BJ (cell line): ENCODE results near the gene DDIT3. TPM values are rescaled to one million over a fixed set of nuclear protein-coding genes. Genes with fewer than 3 reads are reported as not detected.

Experiments
- CTCF ChIA-PET: fragments of 350-600 bp; formaldehyde crosslinking; extraction: SDS; loops from one replicate; lab custom pipeline; 2021; ENCODE audit warnings: antibody characterized with exemption, inconsistent platforms; lab: Yijun Ruan, JAX
- POLR2A ChIA-PET: fragments of 300-600 bp; sonication (Branson Sonifier 250); formaldehyde crosslinking; extraction: SDS; loops from one replicate; lab custom pipeline; 2021; ENCODE audit warnings: antibody characterized with exemption; lab: Charles Lee
- DNase-seq: peaks from one replicate; pipeline ENCODE4 v3.0.0-alpha.2; 2011; ENCODE audit warnings: low read depth
- H3K27me3 ChIP-seq: 2 replicates; pipeline ENCODE4 v1.6.0; 2011; ENCODE audit warnings: low read length; ENCODE audit not compliant: control insufficient read depth, insufficient read depth
- H3K36me3 ChIP-seq: 2 replicates; pipeline ENCODE4 v1.5.1; 2011; ENCODE audit warnings: low read length; ENCODE audit not compliant: control insufficient read depth, insufficient read depth
- H3K4me3 ChIP-seq: 2 replicates; pipeline ENCODE4 v1.5.1; 2011; ENCODE audit warnings: low read depth, mild to moderate bottlenecking, control low read depth, low read length
- CTCF ChIP-seq: IDR thresholded peaks from 2 replicates; pipeline ENCODE4 v1.5.1; 2011; ENCODE audit warnings: low read depth, mild to moderate bottlenecking, control low read depth, inconsistent platforms, low read length, moderate library complexity; ENCODE audit not compliant: insufficient read depth
- polyA plus RNA-seq: library from polyadenylated mRNA; depleted of rRNA; stranded (reverse); fragments of >200 nt; gene quantifications from 2 replicates; pipeline ENCODE4 v1.2.3, GENCODE V29; 2011

Gene DDIT3
- polyA plus RNA-seq, 1 experiment: 65.4 TPM

- Histone ChIP-seq H3K36me3 (peaks cover 50% of the 10 kb centered on the region), H3K27me3 (no peaks in the 10 kb centered on the region), H3K4me3 (no peak overlapping the region)
- DNase-seq: no peak
- no peak for TF ChIP-seq CTCF
- ChIA-PET CTCF (interaction anchor here (0.9 kb wide), 1 partner anchor 15 kb away, joined by 3 read pairs; no protein-coding TSS in a partner anchor), POLR2A (no interaction called here)
These were observed 8.7 kb upstream of the DDIT3 start for GRCh38 chr12:57528831-57529555.

GRCh38 chr12:57528176-57528575, 7.9 kb upstream of the DDIT3 start:
- TF ChIP-seq CTCF: no peak
- ChIA-PET CTCF (interaction anchor here (1.0 kb wide), 1 partner anchor 54 kb away, joined by 3 read pairs; no protein-coding TSS in a partner anchor), POLR2A (no interaction called here)
- Histone ChIP-seq H3K4me3 (no peak overlapping the region), H3K27me3 (no peaks in the 10 kb centered on the region), H3K36me3 (peaks cover 46% of the 10 kb centered on the region)
- no peak for DNase-seq

- no peak overlapping the region for H3K4me3 ChIP-seq
- DNase-seq: no peak
- CTCF ChIA-PET: interaction anchor here (1.0 kb wide), 1 partner anchor 55 kb away, joined by 3 read pairs; no protein-coding TSS in a partner anchor
- POLR2A ChIA-PET: no interaction called here
- H3K36me3 ChIP-seq: peaks cover 41% of the 10 kb centered on the region
- H3K27me3 ChIP-seq: no peaks in the 10 kb centered on the region
- TF ChIP-seq CTCF: no peak
These were observed 6.9 kb upstream of the DDIT3 start for GRCh38 chr12:57527184-57527583.

- Histone ChIP-seq H3K4me3 (no peak overlapping the region), H3K36me3 (peaks cover 36% of the 10 kb centered on the region), H3K27me3 (no peaks in the 10 kb centered on the region)
- POLR2A ChIA-PET: no interaction called here
- no peak for DNase-seq
- TF ChIP-seq CTCF: no peak
- CTCF ChIA-PET: no interaction called here
These were observed 6.3 kb upstream of the DDIT3 start for GRCh38 chr12:57526477-57527126.

GRCh38 chr12:57525615-57526383, 5.5 kb upstream of the DDIT3 start:
- ChIA-PET POLR2A (no interaction called here), CTCF (no interaction called here)
- no peak for DNase-seq
- no peak for TF ChIP-seq CTCF
- H3K36me3 ChIP-seq: peaks cover 36% of the 10 kb centered on the region
- H3K4me3 ChIP-seq: no peak overlapping the region
- no peaks in the 10 kb centered on the region for H3K27me3 ChIP-seq
